ENCODE results near the gene RASSF3. TPM values are rescaled to one million over a fixed set of nuclear protein-coding genes. Genes with fewer than 3 reads are reported as not detected.

The RASSF3 gene
- total RNA-seq, 2 experiments from 2014 or later = 16.3 to 49.9 TPM

GRCh38 chr12:64578566-64578965 is 31.7 kb upstream of the RASSF3 start:
- no peaks in the 10 kb centered on the region for H4K20me1 ChIP-seq (ENCODE audit: insufficient read depth, low read length)
- H3K27ac ChIP-seq (ENCODE audit: low read depth, low read length, poor library complexity, severe bottlenecking) = no peak overlapping the region
- no peak for DNase-seq (ENCODE audit: low spot score)
- ChIA-PET CTCF (ENCODE audit: unreplicated experiment) (no interaction called here), POLR2A (interaction anchor here (0.7 to 1.4 kb wide), 2 partner anchors 16 to 37 kb away, joined by 4 to 5 read pairs; no protein-coding TSS in a partner anchor)
- H3K4me2 ChIP-seq (ENCODE audit: low read length) = no peak overlapping the region
- H3K9me3 ChIP-seq (ENCODE audit: low read length) = peaks cover 13% of the 10 kb centered on the region; the same call in 1 of the 2 replicates
- no peaks in the 10 kb centered on the region for H3K36me3 ChIP-seq (ENCODE audit: insufficient read depth, low read length)
- no peak for TF ChIP-seq CTCF (conservative IDR thresholded peaks at IDR 0.05; ENCODE audit: low read length)
- no peak for TF ChIP-seq EZH2phosphoT487 (IDR thresholded peaks at IDR 0.05; ENCODE audit: borderline replicate concordance, low read depth, low read length)
- H3K4me3 ChIP-seq (ENCODE audit: low read depth, low read length, poor library complexity, severe bottlenecking) = no peak overlapping the region
- no peaks in the 10 kb centered on the region for H3K79me2 ChIP-seq (ENCODE audit: insufficient read depth, low read depth, low read length)
- BruUV-seq (replicated peaks) = no TSS peak
- H2AFZ ChIP-seq (ENCODE audit: low read length) = no peak overlapping the region
- intact Hi-C loops (cut with micrococcal nuclease; ENCODE audit: unreplicated experiment) = no loop called here
- no peaks in the 10 kb centered on the region for H3K9me2 ChIP-seq (ENCODE audit: insufficient read depth, low read length)
- peaks cover 3% of the 10 kb centered on the region for H3K4me1 ChIP-seq (ENCODE audit: insufficient read depth, low read length, poor library complexity, severe bottlenecking)

DNA sequence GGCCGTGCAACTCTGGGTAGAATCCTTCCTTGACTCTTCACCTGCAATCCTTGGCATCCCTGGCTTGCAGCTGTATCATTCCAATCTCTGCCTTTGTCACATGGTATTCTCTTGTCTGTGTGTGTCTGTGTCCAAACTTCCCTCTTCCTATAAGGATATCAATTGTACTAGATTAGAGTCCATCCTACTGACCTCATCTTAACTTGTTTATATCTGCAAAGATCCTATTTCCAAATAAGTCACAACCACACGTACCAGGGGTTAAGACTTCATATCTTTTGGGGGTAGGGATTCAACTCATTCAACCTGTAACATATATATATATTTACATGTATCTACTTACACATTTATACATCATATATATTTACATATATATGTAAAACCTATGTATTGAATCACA is 29.6 kb upstream of the RASSF3 start:
- Histone ChIP-seq H3K27ac (ENCODE audit: low read depth, low read length, poor library complexity, severe bottlenecking) (no peak overlapping the region), H3K79me2 (ENCODE audit: insufficient read depth, low read depth, low read length) (no peaks in the 10 kb centered on the region), H2AFZ (ENCODE audit: low read length) (no peak overlapping the region), H3K9me2 (ENCODE audit: insufficient read depth, low read length) (no peaks in the 10 kb centered on the region), H3K9me3 (ENCODE audit: low read length) (peaks cover 1% of the 10 kb centered on the region; the same call in 1 of the 2 replicates), H3K4me2 (ENCODE audit: low read length) (no peak overlapping the region), H3K4me1 (ENCODE audit: insufficient read depth, low read length, poor library complexity, severe bottlenecking) (peaks cover 14% of the 10 kb centered on the region), H3K4me3 (ENCODE audit: low read depth, low read length, poor library complexity, severe bottlenecking) (no peak overlapping the region), H4K20me1 (ENCODE audit: insufficient read depth, low read length) (no peaks in the 10 kb centered on the region), H3K36me3 (ENCODE audit: insufficient read depth, low read length) (no peaks in the 10 kb centered on the region)
- no peak for DNase-seq (ENCODE audit: low spot score)
- intact Hi-C loops (cut with micrococcal nuclease; ENCODE audit: unreplicated experiment) = no loop called here
- BruUV-seq (replicated peaks) = no TSS peak
- ChIA-PET CTCF (ENCODE audit: unreplicated experiment) (no interaction called here), POLR2A (interaction anchor here (2.0 to 3.9 kb wide), 2 partner anchors 9 to 28 kb away, joined by 7 to 13 read pairs; no protein-coding TSS in a partner anchor)
- TF ChIP-seq EZH2phosphoT487 (IDR thresholded peaks at IDR 0.05; ENCODE audit: borderline replicate concordance, low read depth, low read length) (no peak), CTCF (conservative IDR thresholded peaks at IDR 0.05; ENCODE audit: low read length) (no peak)

- no TSS peak for BruUV-seq (replicated peaks)
- TF ChIP-seq EZH2phosphoT487 (IDR thresholded peaks at IDR 0.05; ENCODE audit: borderline replicate concordance, low read depth, low read length) = no peak
- no peak for TF ChIP-seq CTCF (conservative IDR thresholded peaks at IDR 0.05; ENCODE audit: low read length)
- Histone ChIP-seq H3K9me2 (ENCODE audit: insufficient read depth, low read length) (no peaks in the 10 kb centered on the region), H4K20me1 (ENCODE audit: insufficient read depth, low read length) (no peaks in the 10 kb centered on the region), H3K4me2 (ENCODE audit: low read length) (no peak overlapping the region), H3K27ac (ENCODE audit: low read depth, low read length, poor library complexity, severe bottlenecking) (no peak overlapping the region), H3K36me3 (ENCODE audit: insufficient read depth, low read length) (no peaks in the 10 kb centered on the region), H2AFZ (ENCODE audit: low read length) (peak overlapping the region; percentile 89; the same call in 1 of the 2 replicates), H3K4me3 (ENCODE audit: low read depth, low read length, poor library complexity, severe bottlenecking) (no peak overlapping the region), H3K9me3 (ENCODE audit: low read length) (no peaks in the 10 kb centered on the region), H3K4me1 (ENCODE audit: insufficient read depth, low read length, poor library complexity, severe bottlenecking) (peaks cover 14% of the 10 kb centered on the region), H3K79me2 (ENCODE audit: insufficient read depth, low read depth, low read length) (no peaks in the 10 kb centered on the region)
- DNase-seq (ENCODE audit: low spot score) = no peak
- ChIA-PET POLR2A (interaction anchor here (1.0 to 3.9 kb wide), 2 partner anchors 10 to 21 kb away, joined by 3 to 13 read pairs; no protein-coding TSS in a partner anchor), CTCF (ENCODE audit: unreplicated experiment) (no interaction called here)
- intact Hi-C loops (cut with micrococcal nuclease; ENCODE audit: unreplicated experiment) = no loop called here
Measured at GRCh38 chr12:64582114-64582513, 28.2 kb upstream of the RASSF3 start.

Data from OCI-LY7 (cell line).